HEK293 (cell line): ENCODE data around the gene KXD1.

Experiments
- CTCF ChIP-seq: fragments of 450-650 bp; formaldehyde crosslinking; IDR thresholded peaks from 2 replicates; pipeline ENCODE4 v1.5.1; 2016; ENCODE audit warnings: missing biosample characterization, missing genetic modification characterization
- REST ChIP-seq: fragments of 450-650 bp; formaldehyde crosslinking; IDR thresholded peaks from 2 replicates; pipeline ENCODE4 v1.5.1; 2016; ENCODE audit warnings: missing biosample characterization, missing genetic modification characterization
- ZNF423 ChIP-seq: fragments of 450-650 bp; formaldehyde crosslinking; IDR thresholded peaks from 2 replicates; pipeline ENCODE4 v1.5.1; 2016; ENCODE audit warnings: missing biosample characterization, missing genetic modification characterization
- ZNF530 ChIP-seq: fragments of 450-650 bp; formaldehyde crosslinking; IDR thresholded peaks from 2 replicates; pipeline ENCODE4 v1.5.1; 2016; ENCODE audit warnings: low read depth, missing biosample characterization, missing genetic modification characterization
- ZNF580 ChIP-seq: fragments of 450-650 bp; formaldehyde crosslinking; IDR thresholded peaks from 2 replicates; pipeline ENCODE4 v1.5.1; 2016; ENCODE audit warnings: missing biosample characterization, missing genetic modification characterization

GRCh38 chr19:18571564-18572344 is 14.1 kb downstream of the KXD1 start, which contains the start of gene UBA52:
- TF ChIP-seq ZNF423 (no peak), ZNF580 (tag by site-specific recombination) (no peak), REST (tag by site-specific recombination) (no peak), CTCF (tag by site-specific recombination) (no peak), ZNF530 (tag by site-specific recombination) (no peak)
